K562 (cell line): Measurements from ENCODE around the gene GPN3. TPM values are rescaled to one million over a fixed set of nuclear protein-coding genes. Genes with fewer than 3 reads are reported as not detected.

Source experiments
- ATAC-seq: fragments of 200-7000 bp; cut with Tn5 transposase; 3 replicates; pipeline ENCODE4 v1.9.1; 2020; ENCODE audit warnings: moderate library complexity
- BruUV-seq: library from RNA; stranded (reverse); fragments of 400-500 nt; replicated peaks from 2 replicates; lab custom pipeline; 2021; lab: Mats Ljungman, UMichigan
- CTCF ChIA-PET: fragments of 300-600 bp; formaldehyde crosslinking; extraction: SDS; loops from one replicate; lab custom pipeline; 2021; ENCODE audit warnings: low intra/inter-chr PET ratio; lab: Yijun Ruan, JAX
- POLR2A ChIA-PET: fragments of 300-600, 350-650 bp; sonication (Branson Sonifier 250); formaldehyde crosslinking; extraction: SDS; loops from one replicate; lab custom pipeline; 2021; ENCODE audit warnings: antibody characterized with exemption, inconsistent platforms; lab: Yijun Ruan, JAX
- DNase-seq, 4 experiments: peaks; one replicate each; pipeline versions ENCODE4 v3.0.0 to v3.0.0-alpha.2; 2011 to 2018; ENCODE audit warnings: low spot score in 3 of 4, mixed read lengths in 3 of 4; ENCODE audit errors: extremely low read depth in 1 of 4
- FAIRE-seq: peaks from 2 replicates; lab custom pipeline; 2011; peaks lifted over from hg19 to GRCh38; lab: Jason Lieb, UNC
- H2AFZ ChIP-seq: 2 replicates; pipeline ENCODE4 v1.6.0; 2011; ENCODE audit warnings: low read depth, low read length, control low read depth, inconsistent platforms
- H3K27ac ChIP-seq: fragments of 200-600 bp; 3 replicates; pipeline ENCODE4 v1.8.0; 2011; ENCODE audit warnings: low read depth, mild to moderate bottlenecking, control low read depth, inconsistent platforms, low read length, moderate library complexity, mixed read lengths; ENCODE audit errors: extremely low read depth
- H3K27me3 ChIP-seq, 2 experiments: fragments of 300-600 bp in 1 of 2; 2 replicates in 1 of 2; 3 replicates in 1 of 2; pipeline versions ENCODE4 v1.6.0 to v1.8.0; 2011; ENCODE audit warnings: inconsistent platforms in 2 of 2, low read length in 2 of 2, mild to moderate bottlenecking in 1 of 2, mixed read lengths in 1 of 2, moderate library complexity in 1 of 2; ENCODE audit not compliant: control insufficient read depth in 2 of 2, insufficient read depth in 2 of 2
- H3K36me3 ChIP-seq: fragments of 300-600 bp; 3 replicates; pipeline ENCODE4 v1.8.0; 2011; ENCODE audit warnings: mild to moderate bottlenecking, low read length, inconsistent platforms; ENCODE audit not compliant: control insufficient read depth, insufficient read depth
- H3K4me1 ChIP-seq, 2 experiments: fragments of 200-600 bp in 1 of 2; replicated peaks in 1 of 2; 2 replicates in 1 of 2; 3 replicates in 1 of 2; pipeline versions ENCODE4 v1.5.1 to v1.8.0; 2011; ENCODE audit warnings: inconsistent platforms in 2 of 2, low read length in 2 of 2, mild to moderate bottlenecking in 1 of 2, mixed read lengths in 1 of 2, moderate library complexity in 1 of 2; ENCODE audit not compliant: control insufficient read depth in 2 of 2, insufficient read depth in 2 of 2
- H3K4me2 ChIP-seq: 2 replicates; pipeline ENCODE4 v1.6.1; 2011; ENCODE audit warnings: low read length, control low read depth, inconsistent platforms, mixed read lengths; ENCODE audit not compliant: insufficient read depth
- H3K4me3 ChIP-seq: fragments of 200-600 bp; sonication (generic), shearing (Covaris generic); 2 replicates; pipeline ENCODE4 v1.5.1; 2016; ENCODE audit warnings: control low read depth, inconsistent platforms
- H3K79me2 ChIP-seq: fragments of 200-600 bp; 3 replicates; pipeline ENCODE4 v1.8.0; 2011; ENCODE audit warnings: low read length, inconsistent platforms; ENCODE audit not compliant: control insufficient read depth, insufficient read depth
- H3K9ac ChIP-seq, 2 experiments: 2 replicates each; pipeline versions ENCODE4 v1.6.0 to v1.6.1; 2011; ENCODE audit warnings: low read depth in 2 of 2, low read length in 2 of 2, control low read depth in 1 of 2, inconsistent platforms in 1 of 2, mild to moderate bottlenecking in 1 of 2, mixed read lengths in 1 of 2; ENCODE audit not compliant: insufficient read depth in 1 of 2
- H3K9me1 ChIP-seq: one replicate; pipeline ENCODE4 v1.6.0; 2011; ENCODE audit warnings: inconsistent platforms, mild to moderate bottlenecking, low read length, moderate library complexity; ENCODE audit not compliant: control insufficient read depth, insufficient read depth
- H3K9me3 ChIP-seq: replicated peaks from 2 replicates; pipeline ENCODE4 v1.5.1; 2011; ENCODE audit warnings: low read depth, low read length, inconsistent platforms; ENCODE audit not compliant: control insufficient read depth, insufficient read depth
- H4K20me1 ChIP-seq: replicated peaks from 2 replicates; pipeline ENCODE4 v1.6.1; 2011; ENCODE audit warnings: low read length, inconsistent platforms, mixed read lengths; ENCODE audit not compliant: control insufficient read depth, insufficient read depth
- BCOR ChIP-seq: fragments of 450-650 bp; IDR thresholded peaks from 2 replicates; pipeline ENCODE4 v1.6.1; 2016
- E2F8 ChIP-seq: fragments of 450-650 bp; IDR thresholded peaks from 2 replicates; pipeline ENCODE4 v1.7.1; 2018; ENCODE audit warnings: mild to moderate bottlenecking, low read depth; ENCODE audit not compliant: partially characterized antibody
- RBM25 ChIP-seq: fragments of 200-400 bp; formaldehyde crosslinking; IDR thresholded peaks from 2 replicates; pipeline ENCODE4 v1.6.1; 2018; ENCODE audit warnings: low read length, low read depth, moderate library complexity; ENCODE audit not compliant: severe bottlenecking
- YY1 ChIP-seq, 3 experiments: IDR thresholded peaks; 2 replicates each; pipeline ENCODE4 v1.6.1; 2011; ENCODE audit warnings: low read length in 2 of 3, mild to moderate bottlenecking in 2 of 3, moderate library complexity in 2 of 3, borderline replicate concordance in 1 of 3, control low read depth in 1 of 3, low read depth in 1 of 3; ENCODE audit not compliant: insufficient read depth in 3 of 3, insufficient replicate concordance in 2 of 3, control insufficient read depth in 1 of 3, insufficient read length in 1 of 3; ENCODE audit errors: extremely low read depth in 1 of 3
- ZNF121 ChIP-seq: sonication (generic); formaldehyde crosslinking; conservative IDR thresholded peaks from 2 replicates; pipeline ENCODE4 v1.8.0; 2022; ENCODE audit warnings: missing genetic modification reagents
- WGBS: fragments of 100-300 bp; shearing (Covaris generic); methylation state at CpG from one replicate; pipeline ENCODE4 v1.1.6; 2016; ENCODE audit warnings: low coverage, mixed read lengths; ENCODE audit not compliant: insufficient coverage; ENCODE audit errors: missing lambda C conversion rate; 5-methylcytosine and 5-hydroxymethylcytosine counted together
- in situ Hi-C: fragments of 300-500 bp; cut with MboI; formaldehyde crosslinking; loops from 4 replicates; pipeline ENCODE4 v1.15.0; 2018; ENCODE audit warnings: inconsistent platforms, mixed read lengths
- intact Hi-C: fragments of 100-400 bp; cut with micrococcal nuclease; formaldehyde crosslinking; loops from 2 replicates; pipeline ENCODE4 v1.14.2; 2022
- polyA plus RNA-seq, 8 experiments: library from polyadenylated mRNA; depleted of rRNA in 4 of 8; stranded (reverse) in 5 of 8; unstranded in 3 of 8; fragments of >200 nt; fragmentation: Nextera tagmentation in 2 of 8; fragmentation: Illumina TruSeq in 1 of 8; extraction: Ambion mirVana in 2 of 8; extraction: Trizol in 1 of 8; gene quantifications; 2 replicates each; pipeline versions ENCODE4 v1.2.1 to v1.2.3, GENCODE V29; 2011 to 2014; ENCODE audit warnings: inconsistent platforms in 1 of 8, missing spikeins in 1 of 8
- total RNA-seq, 7 experiments: library from RNA; depleted of rRNA in 6 of 7; stranded (reverse); fragments of >200 nt in 6 of 7; fragmentation: Illumina TruSeq in 2 of 7; extraction: Trizol in 2 of 7; gene quantifications; 2 replicates each; pipeline versions ENCODE4 v1.2.1 to v1.2.3, GENCODE V29; 2011 to 2021; ENCODE audit warnings: low replicate concordance in 1 of 7

GPN3 gene
- total and polyA plus RNA-seq, 9 of the 15 experiments (the other 6 are each of a cell fraction or from before 2014, with no cell fraction given): 35.8 to 123 (median 64.2) TPM

- no peaks in the 10 kb centered on the region for H3K9me1 ChIP-seq
- BruUV-seq: no TSS peak
- no peak overlapping the region for H3K27ac ChIP-seq
- TF ChIP-seq ZNF121 (CRISPR knock-in tag) (peak; percentile 97), YY1 (IDR thresholded peaks at IDR 0.05; ENCODE audit: borderline replicate concordance in 1 of 3, control insufficient read depth in 1 of 3, extremely low read depth in 1 of 3, insufficient read depth in 3 of 3, insufficient read length in 1 of 3, insufficient replicate concordance in 2 of 3, low read depth in 1 of 3, low read length in 2 of 3) (no peak), RBM25 (peak; percentile 47), E2F8 (no peak), BCOR (peak; percentile 31; the same call in 1 of the 2 replicates)
- peaks cover 3% of the 10 kb centered on the region in 2 experiments; a peak in 3 of 5 replicates for H3K4me1 ChIP-seq
- POLR2A ChIA-PET: no interaction called here
- H3K9ac ChIP-seq: no peak overlapping the region
- H3K27me3 ChIP-seq: no peaks in the 10 kb centered on the region
- no peak overlapping the region for H2AFZ ChIP-seq
- no peaks in the 10 kb centered on the region for H3K36me3 ChIP-seq
- WGBS: 57% methylated on average over 3 of the region's 3 CpGs
- CTCF ChIA-PET: no interaction called here
- H3K4me2 ChIP-seq: no peak overlapping the region
- intact Hi-C loops: no loop called here
- FAIRE-seq (no peak), ATAC-seq (no peak), DNase-seq (no peak)
- no peaks in the 10 kb centered on the region for H3K79me2 ChIP-seq
- H3K4me3 ChIP-seq: no peak overlapping the region
- no peaks in the 10 kb centered on the region for H4K20me1 ChIP-seq
- H3K9me3 ChIP-seq: no peaks in the 10 kb centered on the region
- in situ Hi-C loops: no loop called here
These were observed 48.9 kb upstream of the GPN3 start for GRCh38 chr12:110516995-110517394.
